ENCODE measurements around the gene WFDC1.

DNA sequence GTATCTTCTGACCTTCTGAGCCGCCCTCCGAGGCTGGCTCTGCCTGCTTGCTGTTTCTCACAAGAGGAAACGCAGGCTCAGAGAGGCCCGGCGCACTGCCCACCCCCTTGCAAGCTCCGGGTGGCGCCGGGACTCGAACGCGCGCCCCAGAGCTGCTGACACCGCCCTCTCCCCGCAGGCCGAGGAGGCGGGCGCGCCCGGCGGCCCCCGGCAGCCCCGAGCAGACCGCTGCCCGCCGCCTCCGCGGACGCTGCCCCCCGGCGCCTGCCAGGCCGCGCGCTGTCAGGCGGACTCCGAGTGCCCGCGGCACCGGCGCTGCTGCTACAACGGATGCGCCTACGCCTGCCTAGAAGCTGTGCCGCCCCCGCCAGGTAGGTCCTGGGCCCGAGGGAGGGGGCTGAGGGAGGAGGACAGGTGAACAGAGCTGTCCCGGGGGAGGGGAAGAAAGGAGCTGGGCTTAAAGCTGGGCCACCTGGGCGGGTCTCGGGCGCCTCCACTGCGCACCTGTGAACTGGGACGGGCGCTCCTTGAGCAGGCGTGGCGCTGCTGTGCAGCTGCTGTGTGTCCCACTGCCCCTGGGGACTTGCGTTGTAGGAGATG is 18.2 kb downstream of the WFDC1 start:
- TF ChIP-seq, protein P1, sequence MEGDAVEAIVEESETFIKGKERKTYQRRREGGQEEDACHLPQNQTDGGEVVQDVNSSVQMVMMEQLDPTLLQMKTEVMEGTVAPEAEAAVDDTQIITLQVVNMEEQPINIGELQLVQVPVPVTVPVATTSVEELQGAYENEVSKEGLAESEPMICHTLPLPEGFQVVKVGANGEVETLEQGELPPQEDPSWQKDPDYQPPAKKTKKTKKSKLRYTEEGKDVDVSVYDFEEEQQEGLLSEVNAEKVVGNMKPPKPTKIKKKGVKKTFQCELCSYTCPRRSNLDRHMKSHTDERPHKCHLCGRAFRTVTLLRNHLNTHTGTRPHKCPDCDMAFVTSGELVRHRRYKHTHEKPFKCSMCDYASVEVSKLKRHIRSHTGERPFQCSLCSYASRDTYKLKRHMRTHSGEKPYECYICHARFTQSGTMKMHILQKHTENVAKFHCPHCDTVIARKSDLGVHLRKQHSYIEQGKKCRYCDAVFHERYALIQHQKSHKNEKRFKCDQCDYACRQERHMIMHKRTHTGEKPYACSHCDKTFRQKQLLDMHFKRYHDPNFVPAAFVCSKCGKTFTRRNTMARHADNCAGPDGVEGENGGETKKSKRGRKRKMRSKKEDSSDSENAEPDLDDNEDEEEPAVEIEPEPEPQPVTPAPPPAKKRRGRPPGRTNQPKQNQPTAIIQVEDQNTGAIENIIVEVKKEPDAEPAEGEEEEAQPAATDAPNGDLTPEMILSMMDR (IDR thresholded peaks at IDR 0.05), result no peak
- TF ChIP-seq SIN3A (IDR thresholded peaks at IDR 0.05; ENCODE audit: borderline replicate concordance, insufficient read depth, low read depth, low read length) (no peak), POLR2AphosphoS5 (IDR thresholded peaks at IDR 0.05; ENCODE audit: low read depth, low read length) (no peak)

Data from Panc1 (cell line).